Naive thymus-derived CD4-positive, alpha-beta T cell (primary cell): ENCODE measurements around the gene CHD3. TPM values are rescaled to one million over a fixed set of nuclear protein-coding genes. Genes with fewer than 3 reads are reported as not detected.

Source experiments
- ATAC-seq: fragments of 150-1000 bp; cut with Tn5 transposase; 2 replicates; pipeline ENCODE4 v1.10.0; 2021; ENCODE audit warnings: mild to moderate bottlenecking, moderate library complexity
- CTCF ChIA-PET: fragments of 350-600 bp; sonication (Branson Sonifier 250); formaldehyde crosslinking; loops from one replicate; lab custom pipeline; 2021; ENCODE audit warnings: antibody characterized with exemption; lab: Charles Lee
- POLR2A ChIA-PET: fragments of 350-600 bp; sonication (Branson Sonifier 250); formaldehyde crosslinking; loops from one replicate; lab custom pipeline; 2021; ENCODE audit warnings: antibody characterized with exemption, inconsistent platforms; lab: Charles Lee
- DNase-seq, 9 donors: peaks; one replicate each; pipeline versions ENCODE4 v3.0.0 to v3.0.0-alpha.2; 2020 to 2022; ENCODE audit warnings: mixed read lengths in 1 of 9
- H3K27ac ChIP-seq: one replicate; pipeline ENCODE4 v1.7.0; 2013; ENCODE audit warnings: mild to moderate bottlenecking, low read depth, low read length, moderate library complexity
- H3K27me3 ChIP-seq, 2 donors: one replicate each; pipeline ENCODE4 v1.7.0; 2013; ENCODE audit warnings: low read length in 2 of 2, mild to moderate bottlenecking in 2 of 2, moderate library complexity in 2 of 2; ENCODE audit not compliant: control insufficient read depth in 2 of 2, insufficient read depth in 2 of 2
- H3K36me3 ChIP-seq, 3 experiments: 1 replicate in 2 of 3; 2 replicates in 1 of 3; pipeline ENCODE4 v1.7.0; 2013; ENCODE audit warnings: low read length in 3 of 3, mild to moderate bottlenecking in 3 of 3, moderate library complexity in 1 of 3; ENCODE audit not compliant: insufficient read depth in 3 of 3, control insufficient read depth in 2 of 3
- H3K4me1 ChIP-seq, 2 donors: one replicate each; pipeline ENCODE4 v1.7.0; 2013; ENCODE audit warnings: low read length in 2 of 2, mild to moderate bottlenecking in 2 of 2, moderate library complexity in 1 of 2; ENCODE audit not compliant: control insufficient read depth in 2 of 2, insufficient read depth in 2 of 2
- H3K4me3 ChIP-seq: 2 replicates; pipeline ENCODE4 v1.7.0; 2013; ENCODE audit warnings: mild to moderate bottlenecking, low read length
- H3K9me3 ChIP-seq, 3 experiments: 1 replicate in 2 of 3; 2 replicates in 1 of 3; pipeline ENCODE4 v1.7.0; 2013; ENCODE audit warnings: low read length in 3 of 3; ENCODE audit not compliant: control insufficient read depth in 2 of 3
- H3K27ac Mint-ChIP-seq, 9 donors: one replicate each; pipeline ENCODE4 v1.8.0; 2020 to 2022; ENCODE audit warnings: mixed read lengths in 9 of 9, mild to moderate bottlenecking in 8 of 9, moderate library complexity in 5 of 9, inconsistent platforms in 2 of 9
- H3K27me3 Mint-ChIP-seq, 5 donors: one replicate each; pipeline ENCODE4 v1.8.0; 2021 to 2022; ENCODE audit warnings: mixed read lengths in 5 of 5, mild to moderate bottlenecking in 1 of 5
- H3K36me3 Mint-ChIP-seq, 5 donors: one replicate each; pipeline ENCODE4 v1.8.0; 2020 to 2022; ENCODE audit warnings: mixed read lengths in 5 of 5, mild to moderate bottlenecking in 3 of 5, inconsistent platforms in 1 of 5
- H3K4me1 Mint-ChIP-seq, 7 donors: one replicate each; pipeline ENCODE4 v1.8.0; 2020 to 2022; ENCODE audit warnings: mixed read lengths in 7 of 7, mild to moderate bottlenecking in 3 of 7, inconsistent platforms in 1 of 7
- H3K4me3 Mint-ChIP-seq, 10 donors: one replicate each; pipeline ENCODE4 v1.8.0; 2020 to 2022; ENCODE audit warnings: mild to moderate bottlenecking in 10 of 10, mixed read lengths in 10 of 10, moderate library complexity in 6 of 10, inconsistent platforms in 2 of 10
- H3K9me3 Mint-ChIP-seq, 11 donors: one replicate each; pipeline ENCODE4 v1.8.0; 2020 to 2022; ENCODE audit warnings: mixed read lengths in 11 of 11, mild to moderate bottlenecking in 4 of 11, inconsistent platforms in 1 of 11, moderate library complexity in 1 of 11
- intact Hi-C, 2 donors: fragments of 100-400 bp; cut with micrococcal nuclease; formaldehyde crosslinking; loops; one replicate each; pipeline ENCODE4 v1.15.1; 2023
- polyA plus RNA-seq, 2 donors: library from polyadenylated mRNA; unstranded; fragments of 300-500 nt; fragmentation: Illumina TruSeq; gene quantifications; one replicate each; pipeline ENCODE4 v1.2.3, GENCODE V29; 2021
- total RNA-seq, 6 experiments: library from RNA in 5 of 6; stranded (reverse) in 5 of 6; gene quantifications; 1 replicate in 5 of 6; 2 replicates in 1 of 6; pipeline ENCODE4 v1.2.3 and lab custom pipeline; 2021 to 2026

Gene CHD3
- total and polyA plus RNA-seq, 7 experiments from 2014 or later, result 12.7 to 417 (median 247) TPM

GRCh38 chr17:7959503-7960253 is 71.1 kb downstream of the CHD3 start:
- ATAC-seq (no peak), DNase-seq (no peak)
- Histone ChIP-seq H3K36me3 (no peaks in the 10 kb centered on the region), H3K9me3 (no peaks in the 10 kb centered on the region), H3K27ac (no peak overlapping the region), H3K4me1 (no peaks in the 10 kb centered on the region), H3K27me3 (no peaks in the 10 kb centered on the region), H3K4me3 (no peak overlapping the region)
- Mint-ChIP-seq H3K27ac (no peak overlapping the region), H3K9me3 (no peaks in the 10 kb centered on the region), H3K4me1 (no peaks in the 10 kb centered on the region), H3K4me3 (no peak overlapping the region), H3K27me3 (peaks cover 0 to 22% (median 0%) of the 10 kb centered on the region in 5 donors), H3K36me3 (no peaks in the 10 kb centered on the region)
- POLR2A ChIA-PET, result no interaction called here
- intact Hi-C loops, result loop anchor here in 1 of 2 donors (2.0 kb wide), 1 partner anchor 15 kb away; no protein-coding TSS in a partner anchor
- CTCF ChIA-PET, result interaction anchor here (0.6 kb wide), 1 partner anchor 184 kb away, joined by 3 read pairs; no protein-coding TSS in a partner anchor

GRCh38 chr17:7961421-7961820 is 72.8 kb downstream of the CHD3 start:
- H3K9me3 Mint-ChIP-seq, result no peaks in the 10 kb centered on the region
- no peaks in the 10 kb centered on the region for H3K4me1 ChIP-seq
- H3K4me3 Mint-ChIP-seq, result no peak overlapping the region
- no peak overlapping the region for H3K4me3 ChIP-seq
- H3K27me3 ChIP-seq, result no peaks in the 10 kb centered on the region
- intact Hi-C loops, result no loop called here
- POLR2A ChIA-PET, result interaction anchor here (1.0 kb wide), 1 partner anchor 17 kb away, joined by 4 read pairs; no protein-coding TSS in a partner anchor
- no peaks in the 10 kb centered on the region for H3K9me3 ChIP-seq
- no peaks in the 10 kb centered on the region for H3K36me3 Mint-ChIP-seq
- no peak for ATAC-seq
- no peaks in the 10 kb centered on the region for H3K36me3 ChIP-seq
- no peak overlapping the region for H3K27ac ChIP-seq
- peaks cover 0 to 22% (median 0%) of the 10 kb centered on the region in 5 donors for H3K27me3 Mint-ChIP-seq
- no peak overlapping the region for H3K27ac Mint-ChIP-seq
- CTCF ChIA-PET, result interaction anchor here (0.6 kb wide), 1 partner anchor 22 kb away, joined by 4 read pairs; no protein-coding TSS in a partner anchor
- no peak for DNase-seq
- H3K4me1 Mint-ChIP-seq, result no peaks in the 10 kb centered on the region

Other genes starting within 250 kb of the CHD3 start
- gene ATP1B2, start 237.9 kb upstream of the CHD3 start, total RNA-seq, result 1 to 10 TPM in 1 of 5 experiments, under 1 TPM in 4; 0.12 to 1.1 (median 0.29) TPM
- not detected for gene ATP1B2, start 237.9 kb upstream of the CHD3 start, polyA plus RNA-seq
- 100 to 1,000 TPM in 3 of 5 experiments, 10 to 100 TPM in 2; 57.9 to 226 (median 104) TPM for gene TP53, start 201.3 kb upstream of the CHD3 start, total RNA-seq
- gene TP53, start 201.3 kb upstream of the CHD3 start, polyA plus RNA-seq, result 10 to 100 TPM; 30.9 to 32.5 TPM
- gene WRAP53, start 200.3 kb upstream of the CHD3 start, total RNA-seq, result 10 to 100 TPM in 2 of 5 experiments, 1 to 10 TPM in 3; 6.7 to 21.1 (median 9.6) TPM
- gene WRAP53, start 200.3 kb upstream of the CHD3 start, polyA plus RNA-seq, result 10 to 100 TPM in 1 of 2 donors, 1 to 10 TPM in 1; 9.6 to 18.9 TPM
- not detected for gene EFNB3, start 183.6 kb upstream of the CHD3 start, total RNA-seq
- gene EFNB3, start 183.6 kb upstream of the CHD3 start, polyA plus RNA-seq, result not detected
- under 1 TPM in 1 of 5 experiments, not detected in 4; 0.03 TPM for gene DNAH2, start 171.0 kb upstream of the CHD3 start, total RNA-seq
- not detected for gene DNAH2, start 171.0 kb upstream of the CHD3 start, polyA plus RNA-seq
- 100 to 1,000 TPM in 4 of 5 experiments, 10 to 100 TPM in 1; 32.2 to 179 (median 120) TPM for gene KDM6B, start 54.6 kb upstream of the CHD3 start, total RNA-seq
- 1 to 10 TPM in 1 of 2 donors, under 1 TPM in 1; 0.95 to 1.5 TPM for gene KDM6B, start 54.6 kb upstream of the CHD3 start, polyA plus RNA-seq
- gene TMEM88, start 33.7 kb upstream of the CHD3 start, total RNA-seq, result 10 to 100 TPM in 4 of 5 experiments, under 1 TPM in 1; 0.70 to 32.7 (median 11.6) TPM
- gene TMEM88, start 33.7 kb upstream of the CHD3 start, polyA plus RNA-seq, result not detected
- 10 to 100 TPM; 22.1 to 63.8 (median 24.9) TPM for gene NAA38, start 31.2 kb upstream of the CHD3 start, total RNA-seq
- 100 to 1,000 TPM; 113 to 132 TPM for gene NAA38, start 31.2 kb upstream of the CHD3 start, polyA plus RNA-seq
- gene CYB5D1, start 30.8 kb upstream of the CHD3 start, total RNA-seq, result 10 to 100 TPM in 2 of 5 experiments, 1 to 10 TPM in 3; 8.4 to 14.2 (median 9.5) TPM
- 1 to 10 TPM; 7.5 to 7.9 TPM for gene CYB5D1, start 30.8 kb upstream of the CHD3 start, polyA plus RNA-seq
- 1 to 10 TPM; 2.6 to 8.2 (median 5.5) TPM for gene RNF227, start 27.5 kb downstream of the CHD3 start, total RNA-seq
- gene RNF227, start 27.5 kb downstream of the CHD3 start, polyA plus RNA-seq, result 1 to 10 TPM; 3.2 to 4.9 TPM
- 10 to 100 TPM in 4 of 5 experiments, 1 to 10 TPM in 1; 9.4 to 18.0 (median 17.5) TPM for gene KCNAB3, start 41.1 kb downstream of the CHD3 start, total RNA-seq
- gene KCNAB3, start 41.1 kb downstream of the CHD3 start, polyA plus RNA-seq, result under 1 TPM; 0.10 to 0.25 TPM
- 100 to 1,000 TPM in 3 of 5 experiments, 10 to 100 TPM in 2; 71.4 to 216 (median 103) TPM for gene TRAPPC1, start 43.2 kb downstream of the CHD3 start, total RNA-seq
- 100 to 1,000 TPM; 227 to 235 TPM for gene TRAPPC1, start 43.2 kb downstream of the CHD3 start, polyA plus RNA-seq
- gene CNTROB, start 43.4 kb downstream of the CHD3 start, total RNA-seq, result 10 to 100 TPM; 29.0 to 50.5 (median 33.6) TPM
- 10 to 100 TPM; 10.4 to 16.7 TPM for gene CNTROB, start 43.4 kb downstream of the CHD3 start, polyA plus RNA-seq
- under 1 TPM in 3 of 5 experiments, not detected in 2; 0.07 to 0.32 (median 0.20) TPM for gene GUCY2D, start 113.8 kb downstream of the CHD3 start, total RNA-seq
- under 1 TPM in 1 of 2 donors, not detected in 1; 0.98 TPM for gene GUCY2D, start 113.8 kb downstream of the CHD3 start, polyA plus RNA-seq
- under 1 TPM in 1 of 5 experiments, not detected in 4; 0.61 TPM for gene ALOX15B, start 150.3 kb downstream of the CHD3 start, total RNA-seq
- gene ALOX15B, start 150.3 kb downstream of the CHD3 start, polyA plus RNA-seq, result not detected
- 1 to 10 TPM in 2 of 5 experiments, under 1 TPM in 3; 0.44 to 1.1 (median 0.94) TPM for gene ALOX12B, start 198.9 kb downstream of the CHD3 start, total RNA-seq
- 1 to 10 TPM in 1 of 2 donors, under 1 TPM in 1; 0.78 to 1.0 TPM for gene ALOX12B, start 198.9 kb downstream of the CHD3 start, polyA plus RNA-seq
- gene ALOXE3, start 229.7 kb downstream of the CHD3 start, total RNA-seq, result 1 to 10 TPM in 1 of 5 experiments, under 1 TPM in 3, not detected in 1; 0.22 to 1.6 (median 0.75) TPM
- gene ALOXE3, start 229.7 kb downstream of the CHD3 start, polyA plus RNA-seq, result 1 to 10 TPM in 1 of 2 donors, under 1 TPM in 1; 0.11 to 1.6 TPM
- under 1 TPM; 0.22 to 0.98 (median 0.41) TPM for gene HES7, start 235.3 kb downstream of the CHD3 start, total RNA-seq
- not detected for gene HES7, start 235.3 kb downstream of the CHD3 start, polyA plus RNA-seq